K562 (cell line): ENCODE results near the gene MAST3. TPM values are rescaled to one million over a fixed set of nuclear protein-coding genes. Genes with fewer than 3 reads are reported as not detected.
A peak's percentile ranks its signal among the peaks of the same experiment; 100 is the strongest.

Experiments
- ATAC-seq: fragments of 200-7000 bp; cut with Tn5 transposase; 3 replicates; pipeline ENCODE4 v1.9.1; 2020; ENCODE audit warnings: moderate library complexity
- BruUV-seq: library from RNA; stranded (reverse); fragments of 400-500 nt; replicated peaks from 2 replicates; lab custom pipeline; 2021; lab: Mats Ljungman, UMichigan
- CTCF ChIA-PET: fragments of 300-600 bp; formaldehyde crosslinking; extraction: SDS; loops from one replicate; lab custom pipeline; 2021; ENCODE audit warnings: low intra/inter-chr PET ratio; lab: Yijun Ruan, JAX
- POLR2A ChIA-PET: fragments of 300-600, 350-650 bp; sonication (Branson Sonifier 250); formaldehyde crosslinking; extraction: SDS; loops from one replicate; lab custom pipeline; 2021; ENCODE audit warnings: antibody characterized with exemption, inconsistent platforms; lab: Yijun Ruan, JAX
- DNase-seq, 4 experiments: peaks; one replicate each; pipeline versions ENCODE4 v3.0.0 to v3.0.0-alpha.2; 2011 to 2018; ENCODE audit warnings: low spot score in 3 of 4, mixed read lengths in 3 of 4; ENCODE audit errors: extremely low read depth in 1 of 4
- FAIRE-seq: peaks from 2 replicates; lab custom pipeline; 2011; peaks lifted over from hg19 to GRCh38; lab: Jason Lieb, UNC
- H2AFZ ChIP-seq: 2 replicates; pipeline ENCODE4 v1.6.0; 2011; ENCODE audit warnings: low read depth, low read length, control low read depth, inconsistent platforms
- H3K27ac ChIP-seq: fragments of 200-600 bp; 3 replicates; pipeline ENCODE4 v1.8.0; 2011; ENCODE audit warnings: low read depth, mild to moderate bottlenecking, control low read depth, inconsistent platforms, low read length, moderate library complexity, mixed read lengths; ENCODE audit errors: extremely low read depth
- H3K27me3 ChIP-seq, 2 experiments: fragments of 300-600 bp in 1 of 2; 2 replicates in 1 of 2; 3 replicates in 1 of 2; pipeline versions ENCODE4 v1.6.0 to v1.8.0; 2011; ENCODE audit warnings: inconsistent platforms in 2 of 2, low read length in 2 of 2, mild to moderate bottlenecking in 1 of 2, mixed read lengths in 1 of 2, moderate library complexity in 1 of 2; ENCODE audit not compliant: control insufficient read depth in 2 of 2, insufficient read depth in 2 of 2
- H3K36me3 ChIP-seq: fragments of 300-600 bp; 3 replicates; pipeline ENCODE4 v1.8.0; 2011; ENCODE audit warnings: mild to moderate bottlenecking, low read length, inconsistent platforms; ENCODE audit not compliant: control insufficient read depth, insufficient read depth
- H3K4me1 ChIP-seq, 2 experiments: fragments of 200-600 bp in 1 of 2; replicated peaks in 1 of 2; 2 replicates in 1 of 2; 3 replicates in 1 of 2; pipeline versions ENCODE4 v1.5.1 to v1.8.0; 2011; ENCODE audit warnings: inconsistent platforms in 2 of 2, low read length in 2 of 2, mild to moderate bottlenecking in 1 of 2, mixed read lengths in 1 of 2, moderate library complexity in 1 of 2; ENCODE audit not compliant: control insufficient read depth in 2 of 2, insufficient read depth in 2 of 2
- H3K4me2 ChIP-seq: 2 replicates; pipeline ENCODE4 v1.6.1; 2011; ENCODE audit warnings: low read length, control low read depth, inconsistent platforms, mixed read lengths; ENCODE audit not compliant: insufficient read depth
- H3K4me3 ChIP-seq: fragments of 200-600 bp; sonication (generic), shearing (Covaris generic); 2 replicates; pipeline ENCODE4 v1.5.1; 2016; ENCODE audit warnings: control low read depth, inconsistent platforms
- H3K79me2 ChIP-seq: fragments of 200-600 bp; 3 replicates; pipeline ENCODE4 v1.8.0; 2011; ENCODE audit warnings: low read length, inconsistent platforms; ENCODE audit not compliant: control insufficient read depth, insufficient read depth
- H3K9ac ChIP-seq, 2 experiments: 2 replicates each; pipeline versions ENCODE4 v1.6.0 to v1.6.1; 2011; ENCODE audit warnings: low read depth in 2 of 2, low read length in 2 of 2, control low read depth in 1 of 2, inconsistent platforms in 1 of 2, mild to moderate bottlenecking in 1 of 2, mixed read lengths in 1 of 2; ENCODE audit not compliant: insufficient read depth in 1 of 2
- H3K9me1 ChIP-seq: one replicate; pipeline ENCODE4 v1.6.0; 2011; ENCODE audit warnings: inconsistent platforms, mild to moderate bottlenecking, low read length, moderate library complexity; ENCODE audit not compliant: control insufficient read depth, insufficient read depth
- H3K9me3 ChIP-seq: replicated peaks from 2 replicates; pipeline ENCODE4 v1.5.1; 2011; ENCODE audit warnings: low read depth, low read length, inconsistent platforms; ENCODE audit not compliant: control insufficient read depth, insufficient read depth
- H4K20me1 ChIP-seq: replicated peaks from 2 replicates; pipeline ENCODE4 v1.6.1; 2011; ENCODE audit warnings: low read length, inconsistent platforms, mixed read lengths; ENCODE audit not compliant: control insufficient read depth, insufficient read depth
- DDX20 ChIP-seq: fragments of 450-650 bp; IDR thresholded peaks from 2 replicates; pipeline ENCODE4 v1.6.1; 2016; ENCODE audit warnings: missing genetic modification characterization, low read depth, mild to moderate bottlenecking, missing compliant biosample characterization, moderate library complexity
- ETS1 ChIP-seq: conservative IDR thresholded peaks from 2 replicates; pipeline ENCODE4 v1.6.1; 2011; ENCODE audit warnings: low read depth, mild to moderate bottlenecking, low read length; ENCODE audit not compliant: control insufficient read depth
- GATA2 ChIP-seq: sonication (generic); formaldehyde crosslinking; IDR thresholded peaks from 2 replicates; pipeline ENCODE4 v1.4.0; 2020; ENCODE audit warnings: mild to moderate bottlenecking, missing genetic modification reagents
- JUNB ChIP-seq: fragments of 450-650 bp; formaldehyde crosslinking; conservative IDR thresholded peaks from 2 replicates; pipeline ENCODE4 v1.4.0; 2020; ENCODE audit warnings: mild to moderate bottlenecking
- KLF13 ChIP-seq: fragments of 450-650 bp; IDR thresholded peaks from 2 replicates; pipeline ENCODE4 v1.6.1; 2016; ENCODE audit warnings: missing genetic modification characterization, low read depth, mild to moderate bottlenecking, missing compliant biosample characterization, moderate library complexity, borderline replicate concordance
- MBD2 ChIP-seq: sonication (generic); IDR thresholded peaks from 2 replicates; pipeline ENCODE4 v1.6.1; 2016; ENCODE audit warnings: low read depth, borderline replicate concordance
- MITF ChIP-seq: IDR thresholded peaks from 2 replicates; pipeline ENCODE4 v1.6.1; 2014; ENCODE audit warnings: antibody characterized with exemption
- NR3C1 ChIP-seq: sonication (generic); formaldehyde crosslinking; IDR thresholded peaks from 2 replicates; pipeline ENCODE4 v1.8.1; 2022; ENCODE audit warnings: missing genetic modification reagents
- RB1 ChIP-seq: fragments of 450-650 bp; IDR thresholded peaks from 2 replicates; pipeline ENCODE4 v1.6.1; 2017; ENCODE audit warnings: low read depth, mild to moderate bottlenecking
- SAFB2 ChIP-seq: fragments of 200-400 bp; formaldehyde crosslinking; IDR thresholded peaks from 2 replicates; pipeline ENCODE4 v1.6.1; 2018; ENCODE audit warnings: borderline replicate concordance, low read length, low read depth, moderate library complexity; ENCODE audit not compliant: severe bottlenecking
- SAP30 ChIP-seq: fragments of 200-600 bp; sonication (generic); IDR thresholded peaks from 2 replicates; pipeline ENCODE4 v1.6.1; 2012; ENCODE audit warnings: borderline replicate concordance, low read depth, mild to moderate bottlenecking, moderate library complexity, low read length, control low read depth, inconsistent platforms; ENCODE audit not compliant: insufficient read depth, poor library complexity, severe bottlenecking
- SUPT5H ChIP-seq: fragments of 450-650 bp; IDR thresholded peaks from 2 replicates; pipeline ENCODE4 v1.6.1; 2016
- TAF15 ChIP-seq: fragments of 200-400 bp; formaldehyde crosslinking; IDR thresholded peaks from 2 replicates; pipeline ENCODE4 v1.6.1; 2017; ENCODE audit warnings: mild to moderate bottlenecking, low read depth, low read length, moderate library complexity
- ZBTB7A ChIP-seq: IDR thresholded peaks from 2 replicates; pipeline ENCODE4 v1.6.1; 2011; ENCODE audit warnings: low read depth, mild to moderate bottlenecking, low read length, moderate library complexity, borderline replicate concordance; ENCODE audit not compliant: control insufficient read depth
- WGBS: fragments of 100-300 bp; shearing (Covaris generic); methylation state at CpG from one replicate; pipeline ENCODE4 v1.1.6; 2016; ENCODE audit warnings: low coverage, mixed read lengths; ENCODE audit not compliant: insufficient coverage; ENCODE audit errors: missing lambda C conversion rate; 5-methylcytosine and 5-hydroxymethylcytosine counted together
- in situ Hi-C: fragments of 300-500 bp; cut with MboI; formaldehyde crosslinking; loops from 4 replicates; pipeline ENCODE4 v1.15.0; 2018; ENCODE audit warnings: inconsistent platforms, mixed read lengths
- intact Hi-C: fragments of 100-400 bp; cut with micrococcal nuclease; formaldehyde crosslinking; loops from 2 replicates; pipeline ENCODE4 v1.14.2; 2022
- polyA plus RNA-seq, 8 experiments: library from polyadenylated mRNA; depleted of rRNA in 4 of 8; stranded (reverse) in 5 of 8; unstranded in 3 of 8; fragments of >200 nt; fragmentation: Nextera tagmentation in 2 of 8; fragmentation: Illumina TruSeq in 1 of 8; extraction: Ambion mirVana in 2 of 8; extraction: Trizol in 1 of 8; gene quantifications; 2 replicates each; pipeline versions ENCODE4 v1.2.1 to v1.2.3, GENCODE V29; 2011 to 2014; ENCODE audit warnings: inconsistent platforms in 1 of 8, missing spikeins in 1 of 8
- total RNA-seq, 7 experiments: library from RNA; depleted of rRNA in 6 of 7; stranded (reverse); fragments of >200 nt in 6 of 7; fragmentation: Illumina TruSeq in 2 of 7; extraction: Trizol in 2 of 7; gene quantifications; 2 replicates each; pipeline versions ENCODE4 v1.2.1 to v1.2.3, GENCODE V29; 2011 to 2021; ENCODE audit warnings: low replicate concordance in 1 of 7

Gene MAST3
- total and polyA plus RNA-seq, 9 of the 15 experiments (the other 6 are each of a cell fraction or from before 2014, with no cell fraction given) = 0.94 to 9.9 (median 2.4) TPM

DNA sequence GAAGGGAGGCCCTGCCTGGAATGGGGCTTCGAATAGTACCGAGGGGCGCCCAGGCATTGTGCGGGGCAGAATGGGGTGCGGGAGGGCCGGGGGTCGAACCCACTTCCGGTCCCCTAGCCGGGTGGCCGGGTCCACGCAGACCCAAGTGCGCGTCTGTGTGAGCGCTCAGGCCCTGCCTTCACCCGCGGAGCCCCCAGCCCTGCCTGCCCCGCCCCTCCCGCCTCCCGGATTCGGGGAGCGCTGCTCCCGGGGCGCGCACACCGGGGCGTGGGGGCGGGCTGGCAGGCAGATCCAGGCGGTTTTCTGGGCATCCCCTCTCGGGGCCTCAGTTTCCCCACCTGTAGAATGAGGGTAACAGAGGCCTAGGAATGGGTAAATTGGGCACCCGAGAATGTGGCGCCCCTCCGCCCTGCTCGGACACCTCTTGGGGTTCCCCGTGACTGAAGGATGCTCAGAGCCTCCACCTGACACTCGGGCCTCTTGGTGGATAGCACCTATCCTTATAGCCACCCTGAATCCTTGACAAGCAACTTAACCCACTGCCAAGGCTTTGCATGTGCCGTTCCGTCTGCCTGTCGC, 56.1 kb downstream of the MAST3 start:
- Histone ChIP-seq H2AFZ (peak overlapping the region; percentile 77), H4K20me1 (peaks cover 19% of the 10 kb centered on the region), H3K4me1 (peaks cover 35 to 72% of the 10 kb centered on the region in 2 experiments), H3K4me2 (peak overlapping the region; percentile 96), H3K9me3 (no peaks in the 10 kb centered on the region), H3K27me3 (no peaks in the 10 kb centered on the region), H3K79me2 (peaks cover 47% of the 10 kb centered on the region), H3K9ac (peak overlapping the region; percentile 88 to 94), H3K27ac (peak overlapping the region; percentile 89), H3K9me1 (no peaks in the 10 kb centered on the region), H3K36me3 (peaks cover 32% of the 10 kb centered on the region; the same call in 2 of the 3 replicates), H3K4me3 (peak overlapping the region; percentile 82)
- intact Hi-C loops (loop anchor here (10.0 kb wide), 2 partner anchors 89 to 209 kb away; no protein-coding TSS in a partner anchor), in situ Hi-C loops (no loop called here)
- POLR2A ChIA-PET = interaction anchor here (1.1 to 1.3 kb wide), 2 partner anchors 12 to 16 kb away, joined by 3 to 5 read pairs; no protein-coding TSS in a partner anchor
- FAIRE-seq (no peak), DNase-seq (peak in 3 of 4 experiments; percentile 40 to 69 (median 68)), ATAC-seq (no peak)
- TSS peak; percentile 38 for BruUV-seq
- under 1% methylated on average over 18 of the region's 38 CpGs for WGBS
- CTCF ChIA-PET = interaction anchor here (1.5 kb wide), 1 partner anchor 147 kb away, joined by 4 read pairs; no protein-coding TSS in a partner anchor
- no peak for TF ChIP-seq TAF15
- 0 out of 2 replicates have a peak, but pooled peaks have one; percentile 7 for TF ChIP-seq SUPT5H
- TF ChIP-seq RB1 = 0 out of 2 replicates have a peak, but pooled peaks have one; percentile 12
- TF ChIP-seq NR3C1 (CRISPR knock-in tag) = no peak
- no peak for TF ChIP-seq SAP30
- TF ChIP-seq SAFB2 = no peak
- no peak for TF ChIP-seq MBD2
- TF ChIP-seq KLF13 (tag) = 0 out of 2 replicates have a peak, but pooled peaks have one; percentile 40
- no peak for TF ChIP-seq JUNB (CRISPR knock-in tag)
- TF ChIP-seq MITF = no peak
- TF ChIP-seq DDX20 (tag) = no peak
- TF ChIP-seq GATA2 (CRISPR knock-in tag) = no peak
- TF ChIP-seq ETS1 = no peak
- 0 out of 2 replicates have a peak, but pooled peaks have one; percentile 36 for TF ChIP-seq ZBTB7A
